GM23248 (cell line): ENCODE results near the gene CRACDL.

Experiments used
- EZH2 ChIP-seq: fragments of 200-600 bp; sonication (generic); IDR thresholded peaks from 2 replicates; pipeline ENCODE4 v1.6.1; 2018; ENCODE audit warnings: antibody characterized with exemption, mild to moderate bottlenecking; ENCODE audit not compliant: insufficient read depth, poor library complexity, severe bottlenecking
- EZH2phosphoT487 ChIP-seq: fragments of 200-600 bp; sonication (generic); IDR thresholded peaks from 2 replicates; pipeline ENCODE4 v1.6.1; 2018; ENCODE audit warnings: antibody characterized with exemption, moderate library complexity, mild to moderate bottlenecking, low read depth; ENCODE audit not compliant: insufficient read depth

DNA sequence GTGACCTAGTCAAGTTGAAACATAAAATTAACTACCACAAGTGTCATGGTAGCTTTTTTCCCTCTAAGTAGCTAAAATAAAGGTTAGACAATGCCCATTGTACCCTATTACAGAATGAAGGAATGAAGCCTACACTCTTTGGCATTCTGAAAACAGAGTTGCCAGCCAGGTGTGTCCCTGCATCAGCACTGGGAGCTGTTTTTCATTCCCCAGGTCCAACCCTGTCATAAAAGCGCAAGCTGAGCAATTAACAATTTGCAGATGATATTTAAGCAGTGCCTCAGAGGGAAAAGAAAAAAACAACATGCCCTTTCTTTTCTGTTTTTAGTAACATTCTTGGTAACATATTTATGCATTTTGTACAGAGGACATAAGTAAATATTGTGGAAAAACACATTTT lies 158.3 kb downstream of the CRACDL start:
- TF ChIP-seq EZH2 (no peak), EZH2phosphoT487 (no peak)
